Measurements from ENCODE around the gene PRDM16. TPM values are rescaled to one million over a fixed set of nuclear protein-coding genes. Genes with fewer than 3 reads are reported as not detected.

The PRDM16 gene
- total and polyA plus RNA-seq, 2 of the 4 experiments (the other 2 are of a cell fraction), result 0.02 TPM; not detected in 1

- H3K9me1 ChIP-seq (ENCODE audit: insufficient read depth, low read length), result no peaks in the 10 kb centered on the region
- H3K23ac ChIP-seq (ENCODE audit: low read depth, low read length), result no peak overlapping the region
- ChIA-PET CTCF (no interaction called here), POLR2A (ENCODE audit: unreplicated experiment) (no interaction called here)
- H3K14ac ChIP-seq (replicated peaks; ENCODE audit: low read depth, low read length), result no peak overlapping the region
- no peak overlapping the region for H2BK15ac ChIP-seq (ENCODE audit: low read depth, low read length)
- H3K36me3 ChIP-seq (ENCODE audit: control insufficient read depth, insufficient read depth, low read length), result no peaks in the 10 kb centered on the region
- H2AK9ac ChIP-seq (replicated peaks; ENCODE audit: low read depth, low read length, poor library complexity), result no peak overlapping the region
- TF ChIP-seq MAFK (IDR thresholded peaks at IDR 0.05; ENCODE audit: low read depth, low read length) (no peak), NFE2L2 (IDR thresholded peaks at IDR 0.05; ENCODE audit: low read depth, low read length) (no peak), RAD21 (IDR thresholded peaks at IDR 0.05; ENCODE audit: low read length) (no peak), CHD1 (IDR thresholded peaks at IDR 0.05; ENCODE audit: low read depth, low read length) (no peak), RFX5 (IDR thresholded peaks at IDR 0.05; ENCODE audit: low read depth, low read length) (no peak), FOS (IDR thresholded peaks at IDR 0.05; ENCODE audit: low read depth, low read length) (no peak), MAZ (IDR thresholded peaks at IDR 0.05; ENCODE audit: borderline replicate concordance, low read depth, low read length) (no peak), RCOR1 (IDR thresholded peaks at IDR 0.05; ENCODE audit: insufficient replicate concordance, low read length) (no peak), MXI1 (IDR thresholded peaks at IDR 0.05; ENCODE audit: borderline replicate concordance, low read depth, low read length) (no peak), SMC3 (IDR thresholded peaks at IDR 0.05; ENCODE audit: low read depth, low read length) (no peak), ELK1 (IDR thresholded peaks at IDR 0.05; ENCODE audit: borderline replicate concordance, low read depth, low read length) (no peak), POLR2A (IDR thresholded peaks at IDR 0.05; ENCODE audit: low read depth, low read length) (no peak), CEBPB (IDR thresholded peaks at IDR 0.05; ENCODE audit: low read depth, low read length) (no peak), BHLHE40 (IDR thresholded peaks at IDR 0.05; ENCODE audit: low read depth, low read length) (no peak)
- TF ChIP-seq, protein P1, sequence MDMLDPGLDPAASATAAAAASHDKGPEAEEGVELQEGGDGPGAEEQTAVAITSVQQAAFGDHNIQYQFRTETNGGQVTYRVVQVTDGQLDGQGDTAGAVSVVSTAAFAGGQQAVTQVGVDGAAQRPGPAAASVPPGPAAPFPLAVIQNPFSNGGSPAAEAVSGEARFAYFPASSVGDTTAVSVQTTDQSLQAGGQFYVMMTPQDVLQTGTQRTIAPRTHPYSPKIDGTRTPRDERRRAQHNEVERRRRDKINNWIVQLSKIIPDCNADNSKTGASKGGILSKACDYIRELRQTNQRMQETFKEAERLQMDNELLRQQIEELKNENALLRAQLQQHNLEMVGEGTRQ (IDR thresholded peaks at IDR 0.05; ENCODE audit: low read depth, low read length), result no peak
- TF ChIP-seq, protein P2, sequence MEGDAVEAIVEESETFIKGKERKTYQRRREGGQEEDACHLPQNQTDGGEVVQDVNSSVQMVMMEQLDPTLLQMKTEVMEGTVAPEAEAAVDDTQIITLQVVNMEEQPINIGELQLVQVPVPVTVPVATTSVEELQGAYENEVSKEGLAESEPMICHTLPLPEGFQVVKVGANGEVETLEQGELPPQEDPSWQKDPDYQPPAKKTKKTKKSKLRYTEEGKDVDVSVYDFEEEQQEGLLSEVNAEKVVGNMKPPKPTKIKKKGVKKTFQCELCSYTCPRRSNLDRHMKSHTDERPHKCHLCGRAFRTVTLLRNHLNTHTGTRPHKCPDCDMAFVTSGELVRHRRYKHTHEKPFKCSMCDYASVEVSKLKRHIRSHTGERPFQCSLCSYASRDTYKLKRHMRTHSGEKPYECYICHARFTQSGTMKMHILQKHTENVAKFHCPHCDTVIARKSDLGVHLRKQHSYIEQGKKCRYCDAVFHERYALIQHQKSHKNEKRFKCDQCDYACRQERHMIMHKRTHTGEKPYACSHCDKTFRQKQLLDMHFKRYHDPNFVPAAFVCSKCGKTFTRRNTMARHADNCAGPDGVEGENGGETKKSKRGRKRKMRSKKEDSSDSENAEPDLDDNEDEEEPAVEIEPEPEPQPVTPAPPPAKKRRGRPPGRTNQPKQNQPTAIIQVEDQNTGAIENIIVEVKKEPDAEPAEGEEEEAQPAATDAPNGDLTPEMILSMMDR (conservative IDR thresholded peaks at IDR 0.05; ENCODE audit: low read depth, low read length), result no peak
- intact Hi-C loops (cut with micrococcal nuclease), result no loop called here
- no peak overlapping the region for H3K9ac ChIP-seq (ENCODE audit: low read depth, low read length)
- H3K56ac ChIP-seq (ENCODE audit: extremely low read depth, insufficient read depth, low read length), result no peak overlapping the region
- peaks cover 7% of the 10 kb centered on the region; the same call in 1 of the 2 replicates for H3K9me3 ChIP-seq (ENCODE audit: control insufficient read depth, insufficient read depth, low read length)
- no peak overlapping the region for H4K8ac ChIP-seq (ENCODE audit: low read depth in 2 of 2, low read length in 2 of 2)
- no peaks in the 10 kb centered on the region; the same call in 1 of the 2 replicates for H3K27me3 ChIP-seq (ENCODE audit: control insufficient read depth, insufficient read depth, low read length)
- no peak overlapping the region for H2BK5ac ChIP-seq (ENCODE audit: low read depth, low read length, poor library complexity, severe bottlenecking)
- H2AK5ac ChIP-seq (ENCODE audit: low read depth, low read length), result no peak overlapping the region
- ATAC-seq (ENCODE audit: low read depth) (no peak), DNase-seq (no peak)
- no TSS peak for BruUV-seq (replicated peaks)
- no peak overlapping the region for H3K18ac ChIP-seq (ENCODE audit: low read depth, low read length)
- in situ Hi-C loops (cut with MboI; ENCODE audit: low sequenced_read_pairs), result no loop called here
- H4K5ac ChIP-seq (ENCODE audit: low read depth, low read length), result no peak overlapping the region
- H2BK120ac ChIP-seq (ENCODE audit: low read depth, low read length), result no peak overlapping the region
- no peak overlapping the region for H2BK20ac ChIP-seq (ENCODE audit: low read depth, low read length)
- dilution Hi-C loops (cut with HindIII; ENCODE audit: low sequenced_read_pairs, unreplicated experiment), result no loop called here
- H3K4me2 ChIP-seq (ENCODE audit: low read depth, low read length), result no peak overlapping the region
- no peak overlapping the region for H2AFZ ChIP-seq (replicated peaks; ENCODE audit: low read length, poor library complexity)
- H3K4me3 ChIP-seq (ENCODE audit: insufficient read depth, low read depth, low read length), result no peak overlapping the region
- H4K91ac ChIP-seq (ENCODE audit: insufficient read depth, low read depth, low read length), result no peak overlapping the region
- H3K27ac ChIP-seq (ENCODE audit: insufficient read depth, low read length), result no peak overlapping the region
- no peaks in the 10 kb centered on the region for H3K4me1 ChIP-seq (ENCODE audit: control insufficient read depth, insufficient read depth, low read length)
- WGBS, 2 experiments (ENCODE audit: extremely low coverage in 2 of 2, insufficient read length in 1 of 2), result no CpG with 5 or more reads among the region's 19 CpGs
- H3K4ac ChIP-seq (ENCODE audit: low read depth, low read length), result no peak overlapping the region
- H4K20me1 ChIP-seq (ENCODE audit: insufficient read depth, low read length), result no peaks in the 10 kb centered on the region
- no peaks in the 10 kb centered on the region for H3K79me1 ChIP-seq (ENCODE audit: low read depth in 1 of 2, low read length in 2 of 2)
These were observed 71.4 kb downstream of the PRDM16 start for GRCh38 chr1:3140437-3140836.
